GM11168 (cell line): ENCODE measurements around the gene CCDC182.

Experiments used
- in situ Hi-C: fragments of 300-500 bp; cut with MboI; formaldehyde crosslinking; loops from one replicate; pipeline ENCODE4 v1.12.0; 2022; ENCODE audit warnings: low sequenced_read_pairs; ENCODE audit not compliant: unreplicated experiment

CCDC182 gene

GRCh38 chr17:57758654-57759053 lies 13.6 kb upstream of the CCDC182 start:
- in situ Hi-C loops, result no loop called here

GRCh38 chr17:57757735-57758134 lies 12.6 kb upstream of the CCDC182 start:
- in situ Hi-C loops, result no loop called here

- in situ Hi-C loops, result no loop called here
These were observed 11.9 kb upstream of the CCDC182 start for GRCh38 chr17:57756951-57757350.

GRCh38 chr17:57755480-57756070 lies 10.5 kb upstream of the CCDC182 start:
- in situ Hi-C loops, result no loop called here

- in situ Hi-C loops, result no loop called here
These were observed 7.2 kb upstream of the CCDC182 start for GRCh38 chr17:57752031-57752905.

GRCh38 chr17:57751348-57751971 lies 6.4 kb upstream of the CCDC182 start:
- in situ Hi-C loops, result no loop called here

- in situ Hi-C loops, result no loop called here
These were observed 5.8 kb upstream of the CCDC182 start for GRCh38 chr17:57750895-57751294.

GRCh38 chr17:57750109-57750871 lies 5.2 kb upstream of the CCDC182 start:
- in situ Hi-C loops, result no loop called here

- in situ Hi-C loops, result loop anchor here (5.0 to 10.0 kb wide), 2 partner anchors 505 to 632 kb away; no protein-coding TSS in a partner anchor
These were observed 4.6 kb upstream of the CCDC182 start for GRCh38 chr17:57749701-57750100.

- in situ Hi-C loops, result loop anchor here (5.0 to 10.0 kb wide), 2 partner anchors 503 to 630 kb away; no protein-coding TSS in a partner anchor
These were observed 2.3 kb upstream of the CCDC182 start for GRCh38 chr17:57747221-57748017.

GRCh38 chr17:57746221-57746620 lies 1.1 kb upstream of the CCDC182 start:
- in situ Hi-C loops, result loop anchor here (5.0 to 10.0 kb wide), 2 partner anchors 501 to 629 kb away; no protein-coding TSS in a partner anchor

GRCh38 chr17:57744195-57745170 lies 616 bp downstream of the CCDC182 start:
- in situ Hi-C loops, result loop anchor here (5.0 to 10.0 kb wide), 2 partner anchors 500 to 627 kb away; no protein-coding TSS in a partner anchor

GRCh38 chr17:57740235-57740528 lies 4.9 kb downstream of the CCDC182 start:
- in situ Hi-C loops, result loop anchor here (10.0 kb wide), 1 partner anchor 495 kb away; no protein-coding TSS in a partner anchor

GRCh38 chr17:57739402-57740234 lies 5.5 kb downstream of the CCDC182 start:
- in situ Hi-C loops, result loop anchor here (10.0 kb wide), 1 partner anchor 495 kb away; no protein-coding TSS in a partner anchor

GRCh38 chr17:57737450-57737849 lies 7.6 kb downstream of the CCDC182 start:
- in situ Hi-C loops, result no loop called here

- in situ Hi-C loops, result no loop called here
These were observed 9.4 kb downstream of the CCDC182 start for GRCh38 chr17:57735707-57736106.

GRCh38 chr17:57735230-57735629 lies 9.9 kb downstream of the CCDC182 start:
- in situ Hi-C loops, result no loop called here
